ENCODE results near the gene FXYD5.

Gene FXYD5

GRCh38 chr19:35156673-35157014, 2.1 kb downstream of the FXYD5 start:
- no peak for DNase-seq (ENCODE audit: low spot score)
- in situ Hi-C loops (cut with MboI; ENCODE audit: low sequenced_read_pairs, unreplicated experiment), result no loop called here
- TF ChIP-seq, protein P1, sequence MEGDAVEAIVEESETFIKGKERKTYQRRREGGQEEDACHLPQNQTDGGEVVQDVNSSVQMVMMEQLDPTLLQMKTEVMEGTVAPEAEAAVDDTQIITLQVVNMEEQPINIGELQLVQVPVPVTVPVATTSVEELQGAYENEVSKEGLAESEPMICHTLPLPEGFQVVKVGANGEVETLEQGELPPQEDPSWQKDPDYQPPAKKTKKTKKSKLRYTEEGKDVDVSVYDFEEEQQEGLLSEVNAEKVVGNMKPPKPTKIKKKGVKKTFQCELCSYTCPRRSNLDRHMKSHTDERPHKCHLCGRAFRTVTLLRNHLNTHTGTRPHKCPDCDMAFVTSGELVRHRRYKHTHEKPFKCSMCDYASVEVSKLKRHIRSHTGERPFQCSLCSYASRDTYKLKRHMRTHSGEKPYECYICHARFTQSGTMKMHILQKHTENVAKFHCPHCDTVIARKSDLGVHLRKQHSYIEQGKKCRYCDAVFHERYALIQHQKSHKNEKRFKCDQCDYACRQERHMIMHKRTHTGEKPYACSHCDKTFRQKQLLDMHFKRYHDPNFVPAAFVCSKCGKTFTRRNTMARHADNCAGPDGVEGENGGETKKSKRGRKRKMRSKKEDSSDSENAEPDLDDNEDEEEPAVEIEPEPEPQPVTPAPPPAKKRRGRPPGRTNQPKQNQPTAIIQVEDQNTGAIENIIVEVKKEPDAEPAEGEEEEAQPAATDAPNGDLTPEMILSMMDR (IDR thresholded peaks at IDR 0.05; ENCODE audit: borderline replicate concordance, control extremely low read depth, extremely low read depth, insufficient read depth, missing control alignments), result no peak

GRCh38 chr19:35157431-35157830, 2.9 kb downstream of the FXYD5 start:
- TF ChIP-seq, protein P1 (IDR thresholded peaks at IDR 0.05; ENCODE audit: borderline replicate concordance, control extremely low read depth, extremely low read depth, insufficient read depth, missing control alignments), result no peak
- in situ Hi-C loops (cut with MboI; ENCODE audit: low sequenced_read_pairs, unreplicated experiment), result no loop called here
- no peak for DNase-seq (ENCODE audit: low spot score)

DNA sequence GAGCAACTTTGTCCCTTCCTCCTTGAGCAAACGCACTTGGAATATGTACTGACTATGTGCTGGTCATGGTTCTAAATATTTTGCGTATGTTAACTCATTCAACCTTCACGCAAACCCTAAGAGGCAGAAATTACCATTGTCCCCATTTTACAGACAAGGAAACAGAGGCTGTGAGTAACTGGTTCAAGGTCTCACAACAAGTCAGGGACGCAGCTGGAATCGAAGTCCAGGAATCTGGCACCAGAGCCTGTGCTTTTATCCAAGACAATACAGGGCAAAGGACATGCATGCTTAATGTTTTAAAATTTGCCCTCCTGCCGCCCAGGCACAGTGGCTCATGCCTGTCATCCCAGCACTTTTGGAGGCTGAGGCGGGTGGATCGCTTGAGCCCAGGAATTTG, 5.1 kb downstream of the FXYD5 start:
- in situ Hi-C loops (cut with MboI; ENCODE audit: low sequenced_read_pairs, unreplicated experiment), result no loop called here
- TF ChIP-seq, protein P1 (IDR thresholded peaks at IDR 0.05; ENCODE audit: borderline replicate concordance, control extremely low read depth, extremely low read depth, insufficient read depth, missing control alignments), result no peak
- DNase-seq (ENCODE audit: low spot score), result no peak

DNA sequence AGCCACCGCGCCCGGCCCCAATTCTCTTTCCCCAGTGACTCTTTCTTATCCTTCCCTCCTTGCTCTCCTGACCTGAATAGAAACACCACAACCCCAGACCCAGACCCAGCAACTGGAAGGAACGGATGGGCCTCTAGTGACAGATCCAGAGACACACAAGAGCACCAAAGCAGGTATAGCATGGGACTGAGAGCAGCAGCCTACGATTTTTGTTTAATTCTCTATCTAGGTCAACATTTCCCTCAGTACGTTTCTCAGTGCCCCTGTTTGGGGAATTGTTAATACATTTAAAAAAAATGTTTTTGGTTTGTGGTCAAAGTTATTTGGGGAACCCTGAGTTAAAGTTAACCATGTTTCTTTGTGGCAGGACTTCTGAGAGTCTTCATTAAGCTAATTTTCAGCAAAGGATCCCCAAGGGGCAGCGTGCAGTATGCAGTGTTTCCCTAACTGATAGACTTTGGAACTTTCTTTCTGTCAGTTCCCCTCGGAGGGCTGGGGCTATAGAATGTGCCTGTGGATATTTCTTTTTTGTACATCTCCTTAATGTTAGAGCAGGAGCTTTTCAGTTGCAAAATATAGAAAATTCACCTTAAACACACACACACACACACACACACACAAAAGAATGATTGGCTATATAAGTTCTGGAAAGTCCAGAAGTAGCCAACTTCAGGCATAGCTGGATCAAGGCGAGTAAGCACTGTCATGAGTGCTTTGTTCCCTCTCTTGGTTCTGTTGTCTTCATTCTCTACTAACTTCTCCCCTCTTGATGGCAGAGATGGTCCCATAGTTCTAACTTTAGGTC, 6.3 kb downstream of the FXYD5 start:
- TF ChIP-seq, protein P1 (IDR thresholded peaks at IDR 0.05; ENCODE audit: borderline replicate concordance, control extremely low read depth, extremely low read depth, insufficient read depth, missing control alignments), result no peak
- DNase-seq (ENCODE audit: low spot score), result no peak
- in situ Hi-C loops (cut with MboI; ENCODE audit: low sequenced_read_pairs, unreplicated experiment), result no loop called here

DNA sequence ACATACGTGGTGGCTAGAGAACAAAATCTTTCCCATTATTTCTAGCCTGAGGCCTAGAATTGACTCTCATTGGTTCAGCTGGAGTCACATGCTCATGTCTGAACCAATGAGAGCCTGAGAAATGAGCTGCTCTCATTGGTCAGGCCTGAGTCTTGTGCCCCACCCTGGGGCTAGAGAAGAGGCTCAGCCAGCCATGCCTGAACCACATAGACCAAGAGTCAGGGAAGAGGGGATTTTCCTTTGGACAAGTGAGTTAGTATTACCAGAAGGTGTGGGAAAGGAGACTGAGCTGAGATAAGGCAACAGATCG, 6.9 kb downstream of the FXYD5 start:
- in situ Hi-C loops (cut with MboI; ENCODE audit: low sequenced_read_pairs, unreplicated experiment), result no loop called here
- no peak for DNase-seq (ENCODE audit: low spot score)
- TF ChIP-seq, protein P1 (IDR thresholded peaks at IDR 0.05; ENCODE audit: borderline replicate concordance, control extremely low read depth, extremely low read depth, insufficient read depth, missing control alignments), result no peak

GRCh38 chr19:35162471-35163326, 8.2 kb downstream of the FXYD5 start:
- TF ChIP-seq, protein P1 (IDR thresholded peaks at IDR 0.05; ENCODE audit: borderline replicate concordance, control extremely low read depth, extremely low read depth, insufficient read depth, missing control alignments), result no peak
- DNase-seq (ENCODE audit: low spot score), result no peak
- in situ Hi-C loops (cut with MboI; ENCODE audit: low sequenced_read_pairs, unreplicated experiment), result no loop called here
